ENCODE results near the gene TXNRD3.
A peak's percentile ranks its signal among the peaks of the same experiment; 100 is the strongest.

The TXNRD3 gene

DNA sequence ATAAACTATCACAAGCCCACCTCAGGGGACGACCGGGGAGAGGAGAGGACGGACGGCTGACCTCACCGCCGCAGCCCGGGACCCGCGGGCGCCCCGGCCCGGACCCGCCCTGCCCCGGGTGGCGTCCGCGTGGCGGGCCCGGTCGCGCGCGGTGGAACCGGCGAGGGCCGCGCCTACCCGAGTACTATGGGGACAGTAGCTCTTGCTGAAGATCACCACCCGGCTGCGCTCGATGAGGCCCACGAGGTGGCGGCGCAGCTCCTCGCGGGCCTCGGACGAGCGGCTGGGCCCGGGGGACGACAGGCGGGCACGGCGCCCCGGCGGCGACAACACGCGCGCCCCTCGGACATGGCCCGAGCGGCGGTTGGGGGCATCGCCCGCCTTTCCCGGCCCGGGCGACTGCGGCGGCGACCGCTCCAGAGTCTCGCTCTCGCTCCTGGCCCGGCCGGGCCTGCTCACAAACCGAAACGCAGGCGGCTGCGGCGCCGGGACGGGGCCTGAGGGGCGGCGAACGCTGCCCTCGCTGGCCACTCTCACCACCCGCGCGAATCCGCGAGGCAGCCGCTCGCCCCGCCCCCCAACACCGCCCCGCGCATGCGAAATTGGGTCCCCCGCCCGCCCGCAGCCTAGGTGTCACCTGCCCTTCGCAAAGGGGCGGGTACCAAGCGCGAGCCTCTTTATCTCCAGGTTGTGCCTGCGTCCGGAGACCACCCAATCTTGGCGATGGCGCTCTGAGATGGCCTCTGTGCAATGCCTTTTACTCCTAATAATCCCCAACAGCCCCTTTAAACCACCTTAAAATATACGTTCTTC is at the start of gene TXNRD3:
TSS of gene TXNRD3 (minus strand) at position 554 of the 813 bp plus-strand sequence.
- peak; percentile 80 for DNase-seq (ENCODE audit: low read depth)

GRCh38 chr3:126703512-126704493 is 48.9 kb upstream of the TXNRD3 start, which contains the start of gene CHCHD6:
Gene CHCHD6, plus strand, starts transcription at chr3:126704240. Its CDS starts 73 bp downstream, at chr3:126704313.
- peak; percentile 97 for DNase-seq (ENCODE audit: low read depth)

DNA sequence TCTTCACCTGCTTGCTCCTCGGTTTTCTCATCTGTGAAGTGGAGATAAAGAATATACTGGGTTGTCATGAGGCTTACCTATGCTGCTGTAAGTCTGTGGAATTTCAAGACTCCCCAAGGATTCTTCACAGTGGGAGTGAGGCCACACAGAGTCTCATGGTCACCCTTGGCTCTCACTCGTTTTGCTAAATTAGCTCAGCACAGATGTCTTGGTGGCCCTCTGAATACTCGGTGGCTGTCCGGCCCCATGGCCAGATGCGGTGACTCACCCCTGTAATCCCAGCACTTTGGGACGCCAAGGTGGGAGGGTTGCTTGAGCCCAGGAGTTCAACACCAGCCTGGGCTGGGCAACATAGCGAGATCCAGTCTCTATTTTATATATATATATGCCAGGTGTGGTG is 44.1 kb upstream of the TXNRD3 start:
- DNase-seq (ENCODE audit: low read depth): no peak

- DNase-seq (ENCODE audit: low read depth): no peak
These were observed 41.9 kb upstream of the TXNRD3 start for GRCh38 chr3:126696701-126697267.

- DNase-seq (ENCODE audit: low read depth): no peak
These were observed 39.0 kb upstream of the TXNRD3 start for GRCh38 chr3:126693921-126694320.

- DNase-seq (ENCODE audit: low read depth): no peak
These were observed 37.9 kb upstream of the TXNRD3 start for GRCh38 chr3:126692858-126693257.

DNA sequence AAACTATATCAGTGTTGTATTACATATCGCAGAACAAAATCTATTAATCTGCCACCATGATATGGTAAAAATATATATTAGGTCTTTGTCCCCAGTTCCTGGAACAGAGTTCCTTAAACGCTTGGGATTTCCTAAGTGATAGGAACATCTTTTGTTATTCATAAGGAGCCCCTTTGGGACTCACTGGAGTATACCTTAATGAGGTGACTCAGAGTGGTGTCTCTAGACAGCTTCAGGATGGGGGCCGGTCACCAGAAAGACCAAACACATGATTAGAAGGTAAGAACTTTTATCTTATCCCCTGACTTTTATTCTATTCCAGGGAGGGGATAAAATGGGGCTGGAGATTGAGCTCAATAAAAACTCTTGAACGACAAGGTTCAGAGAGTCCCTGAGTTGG is 36.8 kb upstream of the TXNRD3 start:
- no peak for DNase-seq (ENCODE audit: low read depth)

DNA sequence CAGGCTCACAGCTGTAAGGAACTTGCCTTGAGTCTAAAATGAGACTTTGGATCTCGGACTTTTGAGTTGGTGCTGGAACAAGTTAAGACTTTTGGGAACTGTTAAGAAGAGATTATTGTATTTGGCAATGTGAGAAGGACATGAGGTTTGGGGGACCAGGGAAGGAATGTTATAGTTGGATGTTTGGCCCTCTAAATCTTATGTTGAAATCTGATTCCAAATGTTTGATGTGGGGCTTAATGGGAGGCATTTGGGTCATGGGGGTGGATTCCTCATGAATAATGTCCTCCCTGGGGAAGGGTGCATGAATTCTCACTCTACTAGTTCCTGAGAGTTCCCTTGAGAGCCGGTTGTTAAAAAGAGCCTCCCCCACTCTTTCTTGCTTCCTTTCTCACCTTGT is 30.6 kb upstream of the TXNRD3 start:
- no peak for DNase-seq (ENCODE audit: low read depth)

- no peak for DNase-seq (ENCODE audit: low read depth)
These were observed 30.1 kb upstream of the TXNRD3 start for GRCh38 chr3:126685021-126685420.

DNA sequence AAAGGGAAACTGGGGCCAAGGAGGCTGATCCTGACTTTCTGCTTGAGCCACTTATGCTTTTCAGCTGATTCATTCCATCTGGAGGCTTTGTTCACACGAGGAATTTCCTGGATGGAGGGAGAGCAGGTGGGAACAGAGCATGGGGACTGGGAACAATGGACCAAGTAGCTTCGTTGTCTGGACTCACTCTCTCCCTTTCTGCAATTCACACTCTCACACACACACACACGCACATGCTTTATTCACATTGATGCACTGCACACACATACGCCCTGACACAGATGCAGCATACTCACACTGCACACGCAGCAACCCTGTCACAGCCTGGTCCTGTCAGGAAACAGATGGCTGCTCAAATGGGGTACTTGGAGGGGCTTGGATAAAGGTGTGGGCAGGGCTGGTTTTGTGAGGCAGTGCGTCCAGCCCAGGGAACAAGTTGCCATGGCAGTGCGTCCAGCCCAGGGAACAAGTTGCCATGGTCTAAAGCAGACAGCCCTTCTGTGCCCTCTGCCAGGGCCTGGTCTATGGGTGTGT is 29.4 kb upstream of the TXNRD3 start:
- DNase-seq (ENCODE audit: low read depth): no peak

DNA sequence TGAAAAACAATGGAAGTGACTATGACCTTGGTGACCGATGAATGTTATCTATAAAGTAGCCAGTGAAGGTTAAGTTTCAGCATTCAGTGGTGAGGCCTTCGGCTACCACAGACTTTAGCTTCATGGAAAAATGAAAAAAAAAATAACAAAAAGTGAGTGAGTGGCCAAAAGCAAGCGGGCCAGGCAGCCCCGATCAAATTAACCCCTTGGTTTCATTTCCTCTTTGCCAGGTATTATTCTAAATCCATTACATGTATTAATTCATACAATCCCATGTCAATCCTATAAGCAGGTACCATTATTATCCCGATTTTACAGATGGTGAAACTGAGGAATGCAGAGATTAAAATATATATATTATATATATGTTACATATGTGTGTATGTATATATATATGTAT is 28.1 kb upstream of the TXNRD3 start:
- DNase-seq (ENCODE audit: low read depth): no peak

DNA sequence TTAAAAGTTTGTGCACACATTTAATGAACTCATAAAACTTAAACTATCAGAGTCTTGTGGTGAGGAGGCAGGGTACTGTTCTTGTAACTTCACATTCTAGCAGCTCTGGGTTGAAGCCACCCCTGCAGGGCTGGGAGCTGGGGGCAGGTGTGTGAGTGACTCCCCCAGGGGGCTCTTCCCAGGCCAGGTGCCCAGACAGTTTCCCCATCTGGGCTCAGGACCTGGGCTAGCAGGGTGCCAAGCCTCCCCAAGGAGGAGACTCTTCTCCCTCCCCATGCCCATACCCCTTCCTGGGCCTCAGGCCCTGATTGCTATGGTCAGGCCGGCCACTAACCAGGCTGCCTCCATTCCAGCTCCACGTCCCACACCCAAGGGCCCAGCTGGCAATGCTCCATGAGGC is 27.1 kb upstream of the TXNRD3 start:
- no peak for DNase-seq (ENCODE audit: low read depth)

GRCh38 chr3:126680667-126681055 is 25.7 kb upstream of the TXNRD3 start:
- DNase-seq (ENCODE audit: low read depth): no peak

GRCh38 chr3:126679831-126680666 is 25.1 kb upstream of the TXNRD3 start:
- no peak for DNase-seq (ENCODE audit: low read depth)

DNA sequence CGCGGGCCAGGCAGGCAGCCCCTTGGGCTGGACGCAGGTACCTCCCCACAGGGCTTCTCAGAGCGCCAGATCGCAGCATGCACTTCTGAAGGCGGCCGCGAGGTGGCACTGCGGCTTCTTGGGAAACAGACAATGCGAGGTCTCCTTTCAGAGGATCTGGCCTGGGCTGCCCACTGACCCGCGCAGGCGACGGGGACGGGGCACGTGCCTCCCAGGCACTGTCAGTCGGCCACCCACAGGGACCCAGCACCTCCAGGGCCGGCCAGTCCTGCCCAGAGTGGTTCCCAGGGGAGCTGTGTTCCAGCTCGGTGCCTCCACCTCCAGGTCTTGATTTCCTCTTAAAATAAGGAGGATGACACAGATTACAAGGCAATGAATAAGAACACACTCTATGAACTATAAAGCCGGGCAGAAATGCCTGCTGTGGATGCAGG is 24.4 kb upstream of the TXNRD3 start:
- peak; percentile 77 for DNase-seq (ENCODE audit: low read depth)

GRCh38 chr3:126678693-126679317 is 23.9 kb upstream of the TXNRD3 start:
- no peak for DNase-seq (ENCODE audit: low read depth)

GRCh38 chr3:126677862-126678503 is 23.1 kb upstream of the TXNRD3 start:
- DNase-seq (ENCODE audit: low read depth): no peak

- peak; percentile 75 for DNase-seq (ENCODE audit: low read depth)
These were observed 22.2 kb upstream of the TXNRD3 start for GRCh38 chr3:126676919-126677705.

DNA sequence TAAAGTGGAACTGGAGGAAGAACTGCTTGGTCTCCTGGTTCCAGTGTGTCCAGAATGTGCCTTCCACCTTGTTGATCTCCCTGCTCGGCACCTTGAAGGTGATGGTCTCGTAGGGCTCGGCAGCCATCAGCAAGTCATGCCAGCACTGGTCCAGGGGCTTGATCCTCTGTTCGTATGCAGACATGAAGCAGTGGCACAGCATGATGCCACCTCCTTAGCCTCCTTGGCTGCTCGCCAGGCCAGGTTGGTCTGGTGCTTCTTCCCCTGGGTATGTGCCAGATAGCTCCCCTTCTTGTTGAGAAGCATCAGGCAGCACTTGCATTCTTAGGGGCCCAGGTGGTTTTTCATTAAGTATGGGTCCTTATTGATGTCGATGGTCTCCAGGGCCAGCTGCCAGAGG is 17.8 kb upstream of the TXNRD3 start:
- no peak for DNase-seq (ENCODE audit: low read depth)

Measured in ELR (cell line).